Effector memory CD4-positive, alpha-beta T cell (primary cell): Measurements from ENCODE around the gene FPGS.
"Not testable (repeated sequence)": the region's sequence is repeated elsewhere in the genome, so short reads cannot be mapped to it uniquely, and the experiment has no call there.

Experiments used
- DNase-seq, 3 donors: peaks; one replicate each; pipeline ENCODE4 v3.0.0-alpha.2; 2020
- H3K27ac ChIP-seq: 2 replicates; pipeline ENCODE4 v1.7.0; 2013; ENCODE audit warnings: mild to moderate bottlenecking, low read length, moderate library complexity; ENCODE audit not compliant: insufficient read depth, poor library complexity, severe bottlenecking
- H3K27me3 ChIP-seq: replicated peaks from 2 replicates; pipeline ENCODE4 v1.7.0; 2013; ENCODE audit warnings: mild to moderate bottlenecking, low read length; ENCODE audit not compliant: insufficient read depth, control insufficient read depth, poor library complexity, severe bottlenecking
- H3K36me3 ChIP-seq: 2 replicates; pipeline ENCODE4 v1.7.0; 2013; ENCODE audit warnings: mild to moderate bottlenecking, low read length, moderate library complexity; ENCODE audit not compliant: control insufficient read depth, insufficient read depth
- H3K4me1 ChIP-seq: 2 replicates; pipeline ENCODE4 v1.7.0; 2013; ENCODE audit warnings: low read length, mild to moderate bottlenecking; ENCODE audit not compliant: control insufficient read depth, insufficient read depth, poor library complexity, severe bottlenecking
- H3K4me3 ChIP-seq: 2 replicates; pipeline ENCODE4 v1.7.0; 2013; ENCODE audit warnings: low read length, low read depth, mild to moderate bottlenecking; ENCODE audit not compliant: insufficient read depth, poor library complexity, severe bottlenecking
- H3K9me3 ChIP-seq: 2 replicates; pipeline ENCODE4 v1.7.0; 2013; ENCODE audit warnings: mild to moderate bottlenecking, low read length, moderate library complexity; ENCODE audit not compliant: control insufficient read depth

FPGS gene

GRCh38 chr9:127779136-127779981 is 23.3 kb upstream of the FPGS start:
- peak overlapping the region; percentile 90 for H3K27ac ChIP-seq

DNA sequence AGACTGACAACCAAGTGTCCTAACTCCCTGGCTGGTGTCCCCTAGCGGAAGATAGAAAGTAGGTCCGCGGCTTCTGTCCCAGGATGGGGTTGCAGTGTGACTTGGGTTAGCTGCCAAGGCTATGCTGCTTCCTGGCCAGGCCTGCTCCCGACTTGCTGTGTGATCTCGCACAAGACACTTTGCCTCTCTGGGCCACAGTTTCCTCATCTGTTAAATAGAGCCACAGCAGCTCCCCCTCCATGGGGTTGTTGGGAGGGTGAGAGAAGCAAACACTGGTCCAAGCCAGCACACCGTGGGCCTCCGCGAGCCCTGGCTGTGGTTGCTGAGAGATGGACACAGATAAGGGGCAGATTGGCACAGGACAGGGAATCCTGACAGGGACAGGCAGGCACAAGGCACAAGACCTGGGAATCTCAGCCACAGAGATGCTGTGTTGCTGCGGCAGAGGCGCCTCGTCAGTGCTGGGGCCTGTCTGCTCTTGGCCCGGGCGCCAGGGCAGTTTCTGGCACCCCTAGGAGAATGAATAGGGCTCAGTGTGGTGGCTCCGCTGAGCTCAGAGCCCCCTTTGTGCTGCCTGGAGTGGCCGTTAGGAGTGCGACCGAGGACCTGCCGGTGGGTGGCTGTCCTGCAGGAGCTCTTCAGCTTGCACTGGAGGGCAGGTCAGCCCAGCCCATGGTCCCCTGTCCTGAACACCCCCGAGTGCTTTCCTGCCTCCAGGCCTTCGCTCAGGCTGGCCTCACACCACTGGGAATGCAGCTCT is 22.4 kb upstream of the FPGS start:
- H3K27ac ChIP-seq, result peak overlapping the region; percentile 90
- H3K4me3 ChIP-seq, result no peak overlapping the region
- H3K9me3 ChIP-seq, result no peaks in the 10 kb centered on the region
- no peaks in the 10 kb centered on the region for H3K36me3 ChIP-seq
- peaks cover 64% of the 10 kb centered on the region for H3K4me1 ChIP-seq
- no peaks in the 10 kb centered on the region for H3K27me3 ChIP-seq
- no peak for DNase-seq

More at GRCh38 chr9:127779136-127779981, 23.3 kb upstream of the FPGS start:
- no peaks in the 10 kb centered on the region for H3K9me3 ChIP-seq
- H3K36me3 ChIP-seq, result peaks cover 3% of the 10 kb centered on the region
- no peaks in the 10 kb centered on the region for H3K27me3 ChIP-seq
- DNase-seq, result peak; percentile 35 to 48 (median 40)
- peak overlapping the region; percentile 74 for H3K4me3 ChIP-seq
- peaks cover 59% of the 10 kb centered on the region for H3K4me1 ChIP-seq

- H3K27me3 ChIP-seq, H3K27ac ChIP-seq, DNase-seq, H3K4me3 ChIP-seq, H3K36me3 ChIP-seq, H3K9me3 ChIP-seq: not testable (repeated sequence)
- peaks cover 64% of the 10 kb centered on the region for H3K4me1 ChIP-seq
Measured at GRCh38 chr9:127780909-127781308, 21.8 kb upstream of the FPGS start.

DNA sequence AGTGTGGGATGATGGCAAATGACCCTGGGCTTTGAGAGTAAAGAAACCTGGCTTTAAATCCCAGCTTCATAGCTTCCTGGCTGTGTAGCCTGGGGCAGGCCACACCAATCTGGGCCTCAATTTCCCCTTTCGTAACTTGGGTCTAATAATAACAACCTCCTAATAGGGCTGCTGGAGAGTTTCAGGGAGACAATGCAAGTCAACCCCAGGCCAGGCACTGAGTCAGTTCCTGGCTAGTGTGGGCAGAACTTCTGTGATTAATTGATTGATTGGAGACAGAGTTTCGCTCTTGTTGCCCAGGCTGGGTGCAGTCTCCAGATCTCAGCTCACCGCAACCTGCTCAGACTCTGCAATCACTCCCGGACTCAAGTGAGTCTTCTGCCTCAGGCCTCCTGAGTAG is 20.9 kb upstream of the FPGS start:
- Histone ChIP-seq H3K4me1 (peaks cover 58% of the 10 kb centered on the region), H3K9me3 (no peaks in the 10 kb centered on the region), H3K27me3 (no peaks in the 10 kb centered on the region), H3K36me3 (no peaks in the 10 kb centered on the region), H3K4me3 (no peak overlapping the region), H3K27ac (no peak overlapping the region)
- DNase-seq, result no peak

DNA sequence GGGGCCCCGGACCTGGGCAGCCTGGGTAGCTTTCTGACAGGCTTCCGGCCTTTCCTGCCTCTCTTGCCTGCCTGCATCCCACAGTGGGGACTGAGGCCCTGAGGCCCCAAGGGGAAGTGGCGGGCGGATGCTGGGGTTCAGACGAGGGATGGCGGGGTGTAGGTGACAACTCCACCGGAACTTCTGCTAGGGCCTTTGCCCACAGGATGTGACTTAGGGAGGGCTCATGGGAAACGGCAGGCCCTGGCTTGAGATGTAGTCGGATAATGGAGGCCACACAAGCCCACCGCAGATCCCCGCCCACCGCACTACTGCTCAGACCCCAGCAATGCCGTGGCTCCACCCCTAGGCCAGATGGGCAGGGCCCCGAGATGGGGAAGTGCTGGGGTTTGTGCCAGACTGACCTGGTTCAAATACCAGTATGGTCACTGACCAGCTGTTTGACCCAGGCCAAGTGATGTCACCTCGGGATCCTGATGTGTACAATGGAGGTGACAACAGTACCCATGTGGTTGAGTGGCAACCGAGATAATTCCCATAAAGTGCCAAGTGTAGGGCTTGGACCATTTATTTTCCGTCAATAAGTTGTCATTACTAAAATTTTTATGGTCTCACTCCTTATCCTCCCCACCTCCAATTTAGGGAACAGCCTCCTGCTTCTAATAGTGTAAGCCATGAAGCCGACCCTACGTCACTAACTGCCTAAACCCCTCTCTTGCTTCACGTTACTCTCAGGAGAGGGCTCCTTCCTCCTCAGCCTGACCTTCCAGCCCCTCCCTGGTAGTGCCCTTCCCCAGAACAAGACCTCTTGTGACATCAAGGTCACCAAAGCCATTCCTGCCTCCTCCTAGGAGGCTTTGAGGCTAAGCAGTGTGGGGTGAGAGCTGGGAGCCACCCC is 19.3 kb upstream of the FPGS start:
- no peaks in the 10 kb centered on the region for H3K9me3 ChIP-seq
- peaks cover 53% of the 10 kb centered on the region for H3K4me1 ChIP-seq
- peak overlapping the region; percentile 29 for H3K4me3 ChIP-seq
- peak overlapping the region; percentile 87 for H3K27ac ChIP-seq
- DNase-seq, result peak; percentile 71 to 78 (median 76)
- H3K36me3 ChIP-seq, result peaks cover 14% of the 10 kb centered on the region
- H3K27me3 ChIP-seq, result no peaks in the 10 kb centered on the region

- Histone ChIP-seq H3K36me3 (peaks cover 34% of the 10 kb centered on the region), H3K9me3 (no peaks in the 10 kb centered on the region), H3K27me3 (no peaks in the 10 kb centered on the region), H3K4me3 (peak overlapping the region; percentile 86), H3K27ac (peak overlapping the region; percentile 87), H3K4me1 (peaks cover 35% of the 10 kb centered on the region)
- peak; percentile 81 to 86 (median 84) for DNase-seq
Measured at GRCh38 chr9:127785023-127785932, 17.4 kb upstream of the FPGS start.

DNA sequence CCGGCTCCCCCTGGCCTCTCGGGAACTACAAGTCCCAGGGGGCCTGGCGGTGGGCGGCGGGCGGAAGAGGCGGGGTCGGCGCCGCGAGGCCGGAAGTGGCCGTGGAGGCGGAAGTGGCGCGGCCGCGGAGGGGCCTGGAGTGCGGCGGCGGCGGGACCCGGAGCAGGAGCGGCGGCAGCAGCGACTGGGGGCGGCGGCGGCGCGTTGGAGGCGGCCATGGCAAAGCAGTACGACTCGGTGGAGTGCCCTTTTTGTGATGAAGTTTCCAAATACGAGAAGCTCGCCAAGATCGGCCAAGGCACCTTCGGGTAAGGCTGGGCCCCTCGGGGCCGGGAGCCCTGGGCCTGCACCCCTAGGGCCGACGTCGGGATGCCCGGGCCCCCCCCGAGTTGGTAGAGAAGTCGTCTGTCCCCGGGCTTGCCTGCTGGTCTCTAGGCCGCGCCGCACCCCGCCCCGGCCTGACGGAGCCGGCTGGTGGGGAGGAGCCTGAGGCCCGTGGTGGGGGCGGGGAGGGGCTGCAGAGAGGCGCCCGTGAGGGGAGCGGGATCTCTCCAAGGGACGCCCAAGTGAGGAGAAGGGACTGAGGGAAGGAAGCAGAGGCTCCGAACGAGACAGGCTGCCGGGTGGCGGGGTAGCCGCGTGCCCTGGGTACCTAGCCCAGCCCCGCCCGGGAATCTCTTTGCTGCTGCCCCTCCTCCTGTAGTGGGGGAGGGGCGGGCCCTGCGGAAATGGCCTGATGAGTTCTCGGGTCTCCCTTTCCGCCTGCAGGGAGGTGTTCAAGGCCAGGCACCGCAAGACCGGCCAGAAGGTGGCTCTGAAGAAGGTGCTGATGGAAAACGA is 16.5 kb upstream of the FPGS start, which contains the start of gene CDK9:
Gene CDK9, plus strand, starts transcription at position 102 of the 840 bp plus-strand sequence. Its CDS starts 115 bp downstream, at position 217.
- Histone ChIP-seq H3K27ac (peak within 1 kb of the TSS; percentile 87), H3K4me1 (peaks cover 31% of the 10 kb centered on the region), H3K36me3 (peaks cover 42% of the 10 kb centered on the region)

GRCh38 chr9:127786773-127787104 is 15.9 kb upstream of the FPGS start:
- Histone ChIP-seq H3K4me3 (peak overlapping the region; percentile 86), H3K9me3 (no peaks in the 10 kb centered on the region), H3K36me3 (peaks cover 43% of the 10 kb centered on the region), H3K27me3 (no peaks in the 10 kb centered on the region), H3K4me1 (peaks cover 31% of the 10 kb centered on the region), H3K27ac (peak overlapping the region; percentile 87)
- DNase-seq, result no peak

More for the DNA sequence above, 16.5 kb upstream of the FPGS start, which contains the start of gene CDK9:
- H3K27me3 ChIP-seq, result no peaks in the 10 kb centered on the region
- H3K9me3 ChIP-seq, result no peaks in the 10 kb centered on the region
- peak within 1 kb of the TSS; percentile 86 for H3K4me3 ChIP-seq
- peak; percentile 87 to 89 (median 88) for DNase-seq
